NCI-H526 (cell line): ENCODE data around the gene ATP4B.
A peak's percentile ranks its signal among the peaks of the same experiment; 100 is the strongest.

Source experiments
- DNase-seq, 2 experiments: peaks; one replicate each; lab custom pipeline; 2025; lab: John Stamatoyannopoulos, UW

Gene ATP4B

GRCh38 chr13:113657851-113658741 is at the start of gene ATP4B:
ATP4B (minus strand) TSS chr13:113658198; CDS start chr13:113658144, 54 bp downstream.
- no peak for DNase-seq

DNA sequence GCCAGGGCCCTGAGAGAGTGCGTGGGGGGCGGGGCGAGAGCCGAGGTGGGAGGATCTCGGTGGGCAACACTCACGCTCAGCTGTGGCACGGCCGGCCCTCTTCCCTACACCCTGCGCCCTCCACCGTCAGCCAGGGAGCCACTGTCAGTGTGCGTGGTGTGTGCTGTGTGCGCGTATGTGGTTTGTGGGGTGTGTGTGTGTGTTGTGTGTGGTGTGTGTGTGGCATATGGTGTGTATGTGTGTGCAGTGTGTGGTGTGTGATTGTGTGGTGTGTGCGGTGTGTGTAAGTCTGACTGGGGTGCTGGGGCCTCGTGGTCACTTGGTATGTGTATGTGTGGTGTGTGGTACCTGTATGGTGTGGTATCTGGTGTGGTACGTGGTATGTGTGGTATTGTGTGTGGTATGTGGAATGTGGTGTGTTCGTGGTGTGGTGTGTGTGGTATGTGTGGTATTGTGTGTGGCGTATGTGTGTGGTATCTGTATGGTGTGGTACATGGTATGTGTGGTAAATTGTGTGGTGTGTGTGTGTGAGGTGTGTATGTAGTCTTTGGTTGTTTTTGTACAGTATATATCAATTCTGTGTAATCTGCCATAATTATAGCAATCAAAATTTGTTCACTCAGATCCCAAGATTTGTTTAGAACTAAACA is 14.1 kb upstream of the ATP4B start:
- DNase-seq: no peak

GRCh38 chr13:113671066-113672001 is 13.3 kb upstream of the ATP4B start:
- DNase-seq: no peak

GRCh38 chr13:113670541-113670940 is 12.5 kb upstream of the ATP4B start:
- DNase-seq: no peak

DNA sequence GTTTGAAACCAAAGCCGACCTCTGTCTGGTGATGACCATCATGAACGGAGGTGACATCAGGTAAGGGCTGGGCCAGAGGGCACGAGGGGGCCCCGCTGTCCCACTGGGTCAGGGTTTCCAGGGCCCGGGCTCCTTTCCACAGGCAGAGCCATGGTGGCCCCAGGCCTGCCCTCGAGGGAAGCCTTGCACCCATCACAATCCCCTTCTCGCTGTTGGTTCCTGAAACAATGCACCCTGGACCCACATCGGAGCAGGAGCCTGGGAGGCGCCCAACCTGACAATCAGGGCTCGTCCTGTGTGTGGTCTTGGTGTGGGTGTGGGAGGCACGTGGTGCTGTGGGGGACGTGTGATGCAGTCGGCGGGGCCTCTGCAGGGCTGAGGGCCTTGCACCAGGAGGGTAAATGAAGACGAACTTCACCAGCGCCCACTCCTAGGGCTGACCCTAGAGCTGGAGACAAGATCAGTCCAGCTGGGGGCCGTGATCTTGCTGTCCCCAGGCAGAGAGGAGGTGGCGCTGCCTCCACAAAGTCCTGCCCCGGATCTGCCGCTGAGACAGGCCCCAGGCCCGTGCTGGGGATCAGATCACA is 11.8 kb upstream of the ATP4B start:
- DNase-seq: no peak

DNA sequence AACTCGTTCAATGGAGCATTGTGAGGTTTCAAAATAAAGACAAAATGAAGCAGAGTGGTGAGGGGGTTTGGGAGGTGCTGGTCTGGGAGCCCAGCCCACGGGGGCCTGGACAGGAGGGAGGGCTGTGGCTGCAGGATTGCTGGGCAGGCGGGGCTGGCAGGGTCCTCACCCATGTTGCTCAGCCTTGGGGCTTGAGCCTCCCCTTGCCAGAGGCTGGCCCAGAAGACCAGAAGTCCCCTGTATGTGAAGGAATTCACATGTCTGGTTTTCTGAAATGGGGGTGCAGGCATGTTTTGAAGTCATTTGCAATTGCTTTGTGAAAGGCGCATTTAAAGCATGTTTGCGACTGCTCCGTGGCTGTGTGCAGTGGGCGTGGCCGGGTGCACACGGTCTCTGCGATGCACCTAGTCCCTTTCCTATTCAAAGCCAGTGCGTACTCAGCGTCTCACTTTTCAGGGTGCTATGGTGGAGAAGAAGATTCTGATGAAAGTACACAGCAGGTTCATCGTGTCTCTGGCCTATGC is 11.3 kb upstream of the ATP4B start:
- peak in 1 of 2 experiments; percentile 19 for DNase-seq

DNA sequence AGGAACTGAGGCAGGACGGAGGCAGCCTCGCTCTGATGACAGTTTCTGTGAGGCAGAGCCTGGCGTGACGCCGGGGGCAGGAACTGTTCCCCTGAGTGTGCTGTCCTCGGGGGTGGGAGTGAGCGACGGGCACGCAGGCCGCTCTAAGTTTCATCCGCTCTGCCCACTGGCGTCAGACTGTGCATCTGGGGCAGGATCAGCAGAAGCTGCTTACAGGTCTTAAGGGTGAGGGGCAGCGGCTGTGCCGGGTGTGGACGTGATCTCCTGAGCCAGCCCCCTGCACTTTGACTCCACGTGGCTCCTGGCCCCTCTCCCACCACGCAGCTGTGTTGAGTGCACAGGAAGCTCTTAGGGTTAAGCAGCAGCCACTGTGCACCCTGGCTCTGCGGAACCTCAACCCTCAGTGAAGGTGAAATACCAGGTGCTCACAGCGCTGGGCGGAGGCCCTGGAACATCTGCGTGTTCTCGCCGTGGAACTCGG is 10.5 kb upstream of the ATP4B start:
- no peak for DNase-seq

GRCh38 chr13:113667771-113668490 is 9.9 kb upstream of the ATP4B start:
- no peak for DNase-seq

GRCh38 chr13:113666951-113667701 is 9.1 kb upstream of the ATP4B start, which contains the start of gene GRK1:
GRK1 (plus strand) TSS chr13:113667219; CDS start chr13:113667387, 168 bp downstream.
- no peak for DNase-seq

- no peak for DNase-seq
These were observed 8.3 kb upstream of the ATP4B start for GRCh38 chr13:113666329-113666670.

DNA sequence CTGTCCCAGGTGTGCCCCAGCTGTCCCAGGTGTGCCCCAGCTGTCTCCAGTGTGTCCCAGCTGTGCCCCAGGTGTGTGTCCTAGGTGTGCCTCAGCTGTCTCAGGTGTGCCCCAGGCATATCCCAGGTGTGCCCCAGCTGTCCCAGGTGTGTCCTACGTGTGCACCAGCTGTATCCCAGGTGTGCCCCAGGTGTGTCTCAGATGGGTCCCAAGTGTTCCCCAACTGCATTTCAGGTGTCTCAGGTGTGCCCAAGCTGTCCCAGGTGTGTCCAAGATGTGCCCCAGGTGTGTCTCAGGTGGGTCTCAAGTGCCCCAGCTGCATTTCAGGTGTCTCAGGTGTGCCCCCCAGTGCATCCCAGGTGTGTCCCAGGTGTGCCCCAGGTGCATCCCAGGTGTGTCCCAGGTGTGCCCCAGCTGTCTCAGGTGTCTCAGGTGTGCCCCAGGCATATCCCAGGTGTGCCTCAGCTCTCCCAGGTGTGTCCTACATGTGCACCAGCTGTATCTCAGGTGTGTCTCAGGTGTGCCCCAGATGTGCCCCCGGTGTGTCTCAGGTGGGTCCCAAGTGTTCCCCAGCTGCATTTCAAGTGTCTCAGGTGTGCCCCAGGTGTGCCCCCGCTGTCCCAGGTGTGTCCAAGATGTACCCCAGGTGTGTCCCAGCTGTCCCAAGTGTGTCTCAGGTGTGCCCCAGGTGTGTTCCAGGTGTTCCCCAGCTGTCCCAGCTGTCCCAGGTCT is 7.8 kb upstream of the ATP4B start:
- DNase-seq: no peak

- no peak for DNase-seq
These were observed 7.0 kb upstream of the ATP4B start for GRCh38 chr13:113664751-113665596.

- DNase-seq: no peak
These were observed 5.9 kb upstream of the ATP4B start for GRCh38 chr13:113663934-113664333.

DNA sequence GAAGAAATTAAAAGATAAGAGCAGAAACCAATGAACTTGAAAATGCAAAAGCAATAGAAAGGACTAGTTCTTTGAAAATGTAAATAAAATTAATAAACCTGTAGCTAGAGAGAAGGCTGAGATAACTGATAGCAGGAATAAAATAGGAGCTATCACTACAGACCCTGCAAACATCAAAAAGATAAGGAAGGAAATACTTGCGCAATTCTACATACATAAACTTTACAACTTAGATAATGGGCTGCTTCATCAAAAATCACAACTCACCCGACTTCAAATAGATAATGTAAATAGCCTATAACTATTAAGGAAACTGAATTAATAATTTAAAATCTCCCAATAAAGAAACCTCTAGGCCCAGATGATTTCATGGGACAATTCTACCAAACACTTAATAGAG is 3.5 kb upstream of the ATP4B start:
- no peak for DNase-seq

DNA sequence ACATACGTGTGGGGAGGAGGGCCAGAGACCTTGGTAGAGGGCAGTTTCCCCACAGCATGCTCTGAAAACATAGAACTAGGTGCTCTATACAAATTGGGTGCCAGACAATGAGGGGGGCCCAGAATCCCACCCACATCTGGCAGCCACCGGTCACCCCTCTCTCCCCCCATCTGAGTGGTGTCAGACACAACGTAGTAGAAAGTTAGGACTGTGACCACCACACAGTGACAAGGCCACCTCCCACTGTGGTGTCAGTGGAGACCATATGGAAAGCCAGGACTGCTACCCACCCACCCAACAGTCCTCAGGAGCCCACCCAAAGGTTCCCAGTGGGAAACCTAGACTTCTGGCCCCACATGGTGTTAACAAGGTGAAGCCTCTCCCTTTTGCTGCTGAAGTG is 2.1 kb upstream of the ATP4B start:
- no peak for DNase-seq

- DNase-seq: no peak
These were observed 1.3 kb upstream of the ATP4B start for GRCh38 chr13:113659337-113659736.

DNA sequence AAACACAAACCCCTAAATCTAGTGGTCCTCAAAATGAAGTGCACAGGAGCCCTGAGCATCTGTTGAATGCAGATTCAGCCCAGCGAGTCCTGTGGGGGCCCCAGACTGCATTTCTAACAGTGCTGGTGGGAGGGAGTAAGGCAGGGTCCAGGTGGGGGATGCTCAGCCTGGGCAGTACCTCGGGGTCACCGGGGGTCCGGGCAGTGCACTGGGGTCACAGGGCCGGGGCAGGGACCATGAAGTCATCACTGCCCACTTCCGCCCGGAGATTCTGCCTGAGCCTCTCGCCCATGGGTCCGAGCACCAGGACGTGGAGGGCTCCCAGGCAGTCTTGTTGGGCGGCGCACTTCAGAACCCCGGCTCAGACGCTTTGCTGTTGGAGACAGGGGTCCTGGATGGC is 838 bp upstream of the ATP4B start:
- no peak for DNase-seq
